Measurements from ENCODE around the gene HLA-DRB5.
A peak's percentile ranks its signal among the peaks of the same experiment; 100 is the strongest.
"Not testable (repeated sequence)": the region's sequence is repeated elsewhere in the genome, so short reads cannot be mapped to it uniquely, and the experiment has no call there.

Gene HLA-DRB5

DNA sequence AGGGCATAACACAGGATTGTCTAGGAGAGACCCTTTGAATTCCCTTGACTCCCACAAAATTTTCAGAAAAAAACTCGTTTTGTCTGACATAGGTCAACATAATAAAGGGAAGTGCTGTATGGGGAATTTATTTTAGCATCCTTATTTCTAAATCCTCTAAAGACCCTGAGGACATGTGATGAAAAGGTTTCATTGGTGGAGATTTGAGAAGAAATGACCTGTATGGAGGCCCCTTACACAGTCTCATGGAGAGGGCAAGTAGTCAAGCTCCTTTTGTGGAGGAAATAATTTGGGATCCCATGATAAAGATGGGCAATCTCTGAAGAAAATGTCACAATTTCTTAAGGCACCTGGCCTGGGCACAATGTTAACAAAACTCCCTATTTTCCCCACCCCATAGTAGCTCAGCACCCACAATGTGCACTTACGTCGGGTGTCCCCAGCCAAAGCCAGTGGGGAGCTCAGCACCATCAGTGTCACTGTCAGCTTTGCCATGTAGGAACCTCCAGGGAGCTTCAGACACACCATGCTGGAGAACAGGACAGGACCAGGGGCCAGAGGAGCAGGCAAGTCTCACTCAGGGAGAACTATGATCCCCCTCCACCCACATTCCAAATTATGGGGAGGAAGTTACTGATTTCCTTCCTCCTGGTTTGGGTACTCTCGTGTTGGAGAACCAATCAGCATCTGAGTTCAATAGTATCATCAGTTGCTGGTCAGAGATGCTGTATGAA lies at the start of gene HLA-DRB5:
TSS of gene HLA-DRB5 (minus strand) at position 591 of the 734 bp plus-strand sequence. CDS start at position 528, 63 bp downstream.
- DNase-seq (ENCODE audit: low spot score), result peak; percentile 21

DNA sequence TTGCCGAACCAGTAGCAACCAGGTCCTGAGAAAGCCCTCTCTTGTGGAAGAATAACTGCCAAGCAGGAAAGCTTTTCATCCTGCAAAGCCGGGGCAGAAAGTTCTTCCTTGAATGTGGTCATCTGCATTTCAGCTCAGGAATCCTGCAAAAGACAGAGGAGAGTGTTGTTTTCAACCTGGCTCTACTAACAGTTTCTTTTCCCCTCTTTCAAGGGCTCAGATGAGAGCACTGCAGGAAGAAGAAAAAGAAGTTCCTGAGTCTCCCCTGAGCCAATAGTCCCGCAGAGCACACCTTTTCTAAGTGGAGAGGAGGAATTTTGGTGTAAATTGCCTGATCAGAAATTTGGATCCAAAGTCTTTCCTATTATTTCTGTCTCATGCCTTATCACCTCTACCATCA lies 48.9 kb upstream of the HLA-DRB5 start:
- DNase-seq (ENCODE audit: low spot score), result no peak

DNA sequence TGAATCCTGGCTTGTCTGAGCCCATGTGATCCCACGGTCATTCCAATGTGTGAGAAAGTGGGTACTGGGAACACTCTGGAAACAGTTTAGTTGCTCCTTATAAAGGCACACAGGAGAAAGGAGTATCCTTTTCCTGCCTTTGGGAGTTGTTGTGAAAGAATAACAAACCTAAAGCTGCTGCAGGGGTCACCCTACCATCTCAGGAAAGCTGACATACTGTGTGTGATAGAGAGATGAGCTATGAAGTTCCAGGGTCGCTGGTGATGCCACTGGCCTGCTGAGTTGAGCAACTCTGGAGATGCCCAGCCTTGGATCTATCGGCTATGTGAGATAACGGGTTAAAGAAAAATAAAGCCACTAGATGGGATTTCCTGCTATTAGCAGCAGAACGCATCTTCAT lies 47.4 kb upstream of the HLA-DRB5 start:
- not testable (repeated sequence) for DNase-seq (ENCODE audit: low spot score)

DNA sequence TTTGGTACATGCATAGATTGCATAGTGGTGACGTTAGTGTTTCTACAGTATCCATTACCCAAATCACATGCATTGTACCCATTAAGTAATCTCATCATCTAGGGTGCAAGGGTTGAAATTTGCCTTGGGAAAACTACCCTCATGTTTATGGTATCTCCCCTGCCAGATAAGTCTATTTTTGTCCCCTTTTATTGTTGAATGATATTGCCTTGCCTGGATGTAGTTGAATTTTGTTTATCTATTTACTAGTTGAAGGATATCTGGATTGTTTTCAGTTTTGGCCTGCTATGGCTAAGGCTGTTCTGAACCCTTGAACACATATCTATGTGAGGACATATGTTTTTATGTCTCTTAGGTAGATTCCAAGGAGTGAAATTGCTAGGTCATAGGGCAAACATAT lies 46.2 kb upstream of the HLA-DRB5 start:
- no peak for DNase-seq (ENCODE audit: low spot score)

DNA sequence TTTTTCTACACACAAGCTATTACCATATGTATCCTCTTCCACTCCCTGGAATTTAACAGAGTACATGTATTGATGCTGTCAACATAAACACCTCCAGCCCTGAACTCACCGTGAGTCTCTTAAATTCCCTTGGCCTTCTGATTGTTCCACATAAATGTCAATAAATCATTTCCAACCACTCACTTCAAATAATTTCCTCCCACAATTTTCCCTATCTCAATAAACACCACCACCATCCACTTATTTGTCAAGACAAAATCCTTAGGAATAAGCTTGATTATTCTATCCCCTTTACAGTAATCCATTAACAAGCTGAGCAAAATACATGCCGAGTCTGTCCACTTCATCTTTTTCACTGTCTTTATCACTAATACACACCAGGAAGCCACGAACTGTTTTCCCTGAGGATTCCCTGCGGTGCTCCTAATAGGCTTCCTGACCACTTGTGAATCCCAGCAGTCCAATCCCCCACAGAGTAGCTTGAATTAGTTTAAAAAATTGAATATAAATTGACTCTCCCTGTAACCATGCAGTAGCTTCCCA lies 40.3 kb upstream of the HLA-DRB5 start:
- DNase-seq (ENCODE audit: low spot score), result no peak

DNA sequence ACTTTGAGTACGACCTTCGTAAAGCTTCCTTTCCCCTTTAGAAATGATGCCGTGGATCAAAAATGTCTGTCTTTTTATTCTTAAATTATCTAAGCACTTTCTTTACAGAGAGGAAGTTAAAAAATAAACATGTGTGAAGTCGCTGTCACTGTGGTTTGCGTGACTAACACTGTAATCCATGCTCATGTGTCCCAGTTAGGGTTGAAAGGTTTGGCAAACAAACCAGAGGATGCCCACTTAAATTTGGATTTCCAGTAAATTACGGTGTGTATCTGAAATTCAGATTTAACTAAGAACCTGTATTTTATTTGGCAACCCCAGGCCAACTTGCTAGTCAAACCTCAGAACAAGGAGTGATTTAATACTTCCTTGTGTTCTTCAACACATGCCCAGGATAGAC lies 38.5 kb upstream of the HLA-DRB5 start:
- DNase-seq (ENCODE audit: low spot score), result no peak

DNA sequence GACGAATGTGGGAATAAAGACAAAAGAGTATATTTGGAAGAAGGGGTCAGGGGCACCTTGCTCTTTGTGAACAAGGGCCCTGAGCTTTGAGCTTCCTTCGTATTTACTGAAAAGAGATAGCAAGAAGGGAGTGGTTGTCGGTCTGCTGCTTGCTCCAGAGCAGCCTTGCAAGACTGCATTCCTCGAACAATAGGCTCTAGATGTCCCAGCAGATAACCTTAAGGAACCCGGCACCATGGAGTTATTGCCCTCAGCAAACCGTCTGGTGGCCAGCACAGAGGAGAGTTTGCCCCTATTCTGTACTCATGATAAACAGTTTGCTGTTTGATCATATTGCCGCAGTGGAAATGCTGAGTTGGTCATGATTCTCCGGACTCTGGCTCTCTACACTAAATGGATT lies 36.9 kb upstream of the HLA-DRB5 start:
- no peak for DNase-seq (ENCODE audit: low spot score)

DNA sequence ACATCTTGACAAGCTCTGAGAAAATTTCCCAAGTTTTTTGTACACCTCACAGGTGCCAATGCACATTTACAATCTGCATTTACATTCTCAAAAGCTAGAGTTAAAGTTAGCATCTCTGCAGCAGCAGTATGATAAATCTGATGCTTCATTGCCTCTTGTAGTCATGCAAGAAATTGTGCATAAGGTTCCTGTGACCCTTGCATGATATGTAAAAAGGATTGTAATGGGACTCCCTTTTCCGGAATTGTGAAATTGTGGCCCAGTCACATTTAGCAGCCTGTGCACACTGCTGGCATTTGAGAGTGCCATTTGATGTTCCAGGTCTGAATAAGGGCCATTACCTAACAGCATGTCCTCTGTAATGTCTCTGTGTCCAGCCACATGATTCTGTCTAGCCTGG lies 35.4 kb upstream of the HLA-DRB5 start:
- DNase-seq (ENCODE audit: low spot score), result no peak

DNA sequence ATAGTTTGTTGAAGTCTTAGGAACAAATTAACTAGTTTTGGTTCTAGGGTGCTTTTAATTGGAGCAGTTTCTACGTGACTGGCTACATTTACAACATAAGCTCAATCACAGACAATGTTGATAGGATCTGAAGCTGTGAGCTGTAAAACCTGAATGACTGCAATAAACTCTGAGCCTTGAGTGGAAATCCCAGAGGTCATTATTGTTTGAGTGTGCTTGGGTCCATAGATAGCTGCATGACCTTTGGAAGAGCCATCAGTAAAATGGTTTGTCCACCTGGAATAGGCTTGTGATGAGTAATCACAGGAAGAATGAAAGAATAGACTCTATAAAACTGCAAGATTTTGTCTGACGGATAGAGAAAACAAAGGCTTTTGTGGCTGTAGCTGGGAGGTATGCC lies 32.9 kb upstream of the HLA-DRB5 start:
- DNase-seq (ENCODE audit: low spot score), result no peak

DNA sequence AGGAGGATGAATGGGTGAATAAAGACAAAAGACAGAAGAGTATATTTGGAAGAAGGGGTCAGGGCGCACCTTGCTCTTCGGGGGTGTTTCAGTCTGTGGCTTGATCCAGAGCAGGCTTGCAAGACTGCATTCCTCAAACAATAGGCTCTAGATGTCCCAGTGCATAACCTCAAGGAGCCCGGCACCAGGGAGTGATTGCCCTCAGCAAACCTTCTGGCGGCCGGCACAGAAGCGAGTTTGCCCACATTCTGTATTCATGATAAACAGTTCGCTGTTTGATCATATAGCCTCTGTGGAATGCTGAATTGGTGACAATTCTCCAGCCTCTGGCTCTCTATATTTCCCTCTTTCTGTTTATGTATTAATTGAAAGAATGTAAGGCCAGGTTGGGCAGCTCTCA lies 29.7 kb upstream of the HLA-DRB5 start:
- no peak for DNase-seq (ENCODE audit: low spot score)

DNA sequence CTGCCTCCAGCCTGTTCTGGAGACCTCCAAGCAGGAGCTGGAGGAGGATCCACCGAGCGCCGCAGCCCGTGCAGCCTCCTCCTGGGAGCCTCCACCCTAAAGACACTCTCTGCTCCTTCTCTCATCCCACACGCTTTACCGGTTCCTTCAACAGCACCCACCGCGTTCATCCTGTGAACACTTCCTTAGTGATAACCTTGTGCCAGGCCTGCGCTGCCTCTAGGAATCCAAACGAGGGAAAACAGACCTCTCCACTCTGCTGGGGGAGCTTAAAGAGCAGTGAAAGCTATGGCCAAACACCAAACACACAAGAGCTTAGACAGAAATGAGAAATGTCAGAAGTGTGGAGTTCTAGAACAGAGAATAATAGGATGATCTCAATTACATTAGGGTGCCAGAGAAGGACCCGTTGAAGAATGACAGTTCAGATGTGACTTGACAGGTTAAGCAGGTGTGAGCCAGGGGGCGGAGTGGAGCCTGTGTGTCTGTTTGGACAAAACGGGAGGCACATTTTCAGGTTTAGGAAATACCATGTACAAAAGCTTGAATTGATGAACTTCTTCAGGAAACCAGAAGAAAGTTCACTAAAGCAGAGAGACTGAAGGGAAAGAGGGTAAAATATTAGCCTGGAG lies 28.5 kb upstream of the HLA-DRB5 start:
- DNase-seq (ENCODE audit: low spot score), result no peak

DNA sequence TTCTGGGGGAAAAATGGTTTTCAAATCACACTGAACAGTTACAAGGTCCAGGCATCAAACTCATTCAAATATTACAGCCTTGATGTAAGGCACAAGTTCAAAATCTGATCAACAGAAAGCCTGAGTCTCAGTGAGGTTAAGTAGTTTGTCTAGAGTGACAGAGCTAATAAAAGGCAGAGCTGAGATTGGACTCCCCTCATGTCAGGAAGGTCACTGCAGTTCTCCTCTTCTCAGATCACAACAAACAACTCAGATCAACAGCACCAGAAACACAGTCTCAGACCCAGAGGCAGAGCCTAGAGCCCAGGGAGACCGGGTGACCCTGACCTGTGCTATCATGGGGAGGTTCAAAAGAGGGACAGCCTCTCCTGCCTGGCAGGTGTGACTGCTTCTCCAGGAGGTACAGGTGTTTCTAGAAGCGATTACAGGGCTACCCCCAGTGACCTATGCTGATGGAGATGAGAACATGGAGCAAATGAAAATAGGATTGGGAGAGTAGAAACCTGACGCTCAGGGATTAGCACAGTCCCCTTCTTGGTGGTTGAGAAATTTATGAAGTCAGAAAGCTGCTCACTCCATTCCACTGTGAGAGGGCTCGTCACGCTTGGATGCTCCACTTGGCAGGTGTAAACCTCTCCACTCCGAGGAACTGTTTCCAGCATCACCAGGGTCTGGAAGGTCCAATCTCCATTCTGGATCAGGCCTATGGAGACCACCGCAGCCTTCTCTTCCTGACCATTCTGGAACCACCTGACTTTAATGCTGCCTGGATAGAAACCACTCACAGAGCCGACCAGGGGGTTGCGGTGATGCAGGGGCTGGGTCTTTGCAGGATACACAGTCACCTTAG lies 24.3 kb upstream of the HLA-DRB5 start:
- DNase-seq (ENCODE audit: low spot score), result no peak

DNA sequence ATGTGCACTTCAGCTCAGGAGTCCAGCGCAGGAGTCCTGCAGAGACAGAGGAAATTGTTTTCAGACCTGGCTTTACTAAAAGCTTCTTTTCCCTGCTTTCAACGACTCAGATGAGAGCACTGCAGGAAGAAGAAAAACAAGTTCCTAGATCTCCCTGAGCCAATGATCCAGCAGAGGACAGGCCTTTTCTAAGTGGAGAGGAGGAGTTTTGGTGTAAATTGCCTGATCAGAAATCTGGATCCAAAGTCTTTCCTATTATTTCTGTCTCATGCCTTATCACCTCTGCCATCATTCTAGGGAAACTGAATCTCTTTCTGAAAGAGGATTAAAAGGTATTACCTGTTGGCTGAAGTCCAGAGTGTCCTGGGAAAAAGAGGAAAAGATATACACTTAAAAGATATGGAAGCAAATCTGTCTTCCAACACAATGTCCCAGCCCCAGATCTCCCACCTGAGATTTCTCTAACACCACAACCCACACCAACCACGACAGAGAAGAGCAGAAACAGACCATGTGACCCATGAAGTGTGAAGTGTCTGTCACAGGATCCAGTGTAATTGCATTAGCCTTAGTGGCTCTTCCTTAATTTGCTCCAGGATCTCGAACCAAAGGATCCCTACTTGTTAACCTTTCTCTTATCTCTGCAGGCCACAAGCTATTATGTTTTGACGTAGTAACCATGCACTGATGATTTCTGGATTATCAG lies 23.1 kb upstream of the HLA-DRB5 start:
- DNase-seq (ENCODE audit: low spot score), result no peak

DNA sequence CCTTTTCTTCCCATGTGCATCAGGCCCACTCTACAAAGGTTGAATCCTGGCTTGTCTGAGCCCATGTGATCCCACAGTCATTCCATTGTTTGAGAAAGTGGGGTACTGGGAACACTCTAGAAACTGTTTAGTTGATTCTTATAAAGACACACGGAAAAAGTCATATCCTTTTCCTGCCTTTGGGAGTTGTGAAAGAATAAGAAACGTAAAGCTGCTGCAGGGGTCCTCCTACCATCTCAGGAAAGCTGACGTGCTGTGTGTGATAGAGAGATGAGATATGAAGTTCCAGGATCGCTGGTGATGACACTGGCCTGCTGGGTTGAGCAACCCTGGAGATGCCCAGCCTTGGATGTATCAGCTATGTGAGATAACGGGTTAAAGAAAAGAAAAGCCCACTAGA lies 21.3 kb upstream of the HLA-DRB5 start:
- no peak for DNase-seq (ENCODE audit: low spot score)

DNA sequence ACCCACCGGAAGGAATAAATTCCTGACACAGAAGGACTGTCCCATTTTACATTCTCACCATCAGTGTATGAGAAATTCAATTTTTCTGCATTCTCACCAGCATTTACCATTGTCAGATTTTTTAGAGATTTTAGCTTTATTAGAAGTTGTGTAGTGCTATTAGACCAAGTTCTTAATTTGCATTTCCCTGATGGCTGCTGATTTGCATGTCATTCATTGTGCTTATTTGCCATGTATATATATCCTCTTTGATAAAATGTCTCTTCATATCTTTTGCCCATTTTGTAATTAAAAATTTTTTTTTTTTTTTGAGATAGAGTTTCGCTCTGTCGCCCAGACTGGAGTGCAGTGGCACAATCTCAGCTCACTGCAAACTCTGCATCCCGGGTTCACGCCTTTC lies 9.8 kb upstream of the HLA-DRB5 start:
- DNase-seq (ENCODE audit: low spot score), result no peak

DNA sequence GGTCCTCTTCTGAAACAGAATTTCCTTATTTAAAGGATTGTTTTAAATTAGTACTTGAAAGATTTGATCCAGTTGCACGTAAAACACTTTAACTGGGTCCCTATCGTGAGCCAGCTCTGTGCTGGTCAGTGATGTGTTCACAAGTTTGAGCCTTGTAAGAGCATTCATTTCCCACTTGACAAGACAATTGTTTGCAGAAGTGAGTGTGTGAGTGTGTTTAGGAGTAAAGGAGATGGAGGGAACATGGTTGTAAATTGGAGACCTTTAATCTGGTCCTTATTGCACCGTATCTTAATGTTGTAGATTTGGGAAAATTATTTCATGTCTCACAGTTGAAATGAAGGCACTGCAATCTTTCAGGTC lies 325 bp upstream of the HLA-DRB5 start:
- DNase-seq (ENCODE audit: low spot score), result not testable (repeated sequence)

DNA sequence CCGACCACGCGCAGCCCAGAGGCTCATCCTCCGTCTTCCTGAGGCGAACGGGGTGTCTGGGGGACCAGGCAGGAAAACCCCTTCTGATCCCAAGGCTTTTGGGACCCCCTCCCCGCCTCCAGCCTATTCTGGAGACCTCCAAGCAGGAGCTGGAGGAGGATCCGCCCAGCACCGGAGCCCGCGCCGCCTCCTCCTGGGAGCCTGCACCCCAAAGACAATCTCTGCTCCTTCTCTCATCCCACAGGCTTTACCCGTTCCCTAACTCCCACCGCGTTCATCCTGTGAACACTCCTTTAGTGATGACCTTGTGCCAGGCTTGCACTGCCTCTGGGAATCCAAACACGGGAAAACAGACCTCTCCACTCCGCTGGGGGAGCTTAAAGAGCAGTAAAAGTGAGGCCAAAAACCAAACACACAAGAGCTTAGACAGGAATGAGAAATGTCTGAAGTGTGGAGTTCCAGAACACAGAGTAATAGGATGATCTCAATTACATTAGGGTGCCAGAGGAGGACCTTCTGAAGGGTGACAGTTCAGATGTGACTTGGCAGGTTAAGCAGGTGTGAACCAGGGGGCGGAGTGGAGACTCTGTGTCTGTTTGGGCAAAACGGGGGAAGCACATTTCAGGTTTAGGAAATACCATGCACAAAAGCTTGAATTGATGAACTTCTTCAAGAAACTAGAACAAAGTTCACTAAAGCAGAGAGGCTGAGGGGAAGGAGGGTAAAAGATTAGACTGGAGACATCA lies 7.6 kb downstream of the HLA-DRB5 start:
- DNase-seq (ENCODE audit: low spot score), result no peak

DNA sequence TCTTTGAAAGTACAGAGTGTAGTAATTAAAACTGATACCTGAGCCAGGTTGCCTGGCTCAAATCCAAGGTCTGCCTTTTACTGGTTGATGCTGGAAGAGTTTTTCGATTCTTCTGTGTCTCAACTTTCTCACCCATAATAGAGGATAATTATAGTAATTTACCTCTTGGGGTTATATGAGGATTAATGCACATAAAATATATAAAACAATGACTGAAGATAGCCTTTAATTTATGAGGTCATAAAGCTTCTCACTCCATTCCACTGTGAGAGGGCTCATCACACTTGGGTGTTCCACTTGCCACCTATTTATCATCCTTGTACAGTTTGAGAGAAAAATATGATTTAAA lies 10.2 kb downstream of the HLA-DRB5 start:
- no peak for DNase-seq (ENCODE audit: low spot score)

DNA sequence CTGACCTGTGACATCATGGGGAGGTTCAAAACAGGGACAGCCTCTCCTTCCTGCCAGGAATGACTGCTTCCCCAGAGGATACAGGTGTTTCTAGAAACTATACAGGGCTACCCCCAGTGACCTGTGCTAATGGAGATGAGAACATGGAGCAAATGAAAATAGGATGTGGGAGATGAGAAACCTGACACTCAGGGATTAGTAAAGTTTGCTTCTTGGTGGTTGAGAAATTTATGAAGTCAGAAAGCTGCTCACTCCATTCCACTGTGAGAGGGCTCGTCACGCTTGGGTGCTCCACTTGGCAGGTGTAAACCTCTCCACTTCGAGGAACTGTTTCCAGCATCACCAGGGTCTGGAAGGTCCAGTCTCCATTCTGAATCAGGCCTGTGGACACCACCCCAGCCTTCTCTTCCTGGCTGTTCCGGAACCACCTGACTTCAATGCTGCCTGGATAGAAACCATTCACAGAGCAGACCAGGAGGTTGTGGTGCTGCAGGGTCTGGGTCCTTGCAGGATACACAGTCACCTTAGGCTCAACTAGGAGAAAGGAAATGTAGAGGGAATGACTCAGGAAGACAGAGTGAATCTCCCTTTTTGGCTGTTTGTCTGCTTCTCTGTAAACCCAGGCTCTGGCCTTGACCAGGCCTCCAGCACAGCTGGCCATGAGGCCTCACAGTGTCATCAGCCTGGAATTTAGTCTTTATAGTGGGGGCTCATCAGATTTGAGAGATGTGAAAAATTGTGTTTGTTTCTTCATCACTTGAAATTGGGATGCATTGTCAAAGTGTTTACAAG lies 10.8 kb downstream of the HLA-DRB5 start:
- no peak for DNase-seq (ENCODE audit: low spot score)

DNA sequence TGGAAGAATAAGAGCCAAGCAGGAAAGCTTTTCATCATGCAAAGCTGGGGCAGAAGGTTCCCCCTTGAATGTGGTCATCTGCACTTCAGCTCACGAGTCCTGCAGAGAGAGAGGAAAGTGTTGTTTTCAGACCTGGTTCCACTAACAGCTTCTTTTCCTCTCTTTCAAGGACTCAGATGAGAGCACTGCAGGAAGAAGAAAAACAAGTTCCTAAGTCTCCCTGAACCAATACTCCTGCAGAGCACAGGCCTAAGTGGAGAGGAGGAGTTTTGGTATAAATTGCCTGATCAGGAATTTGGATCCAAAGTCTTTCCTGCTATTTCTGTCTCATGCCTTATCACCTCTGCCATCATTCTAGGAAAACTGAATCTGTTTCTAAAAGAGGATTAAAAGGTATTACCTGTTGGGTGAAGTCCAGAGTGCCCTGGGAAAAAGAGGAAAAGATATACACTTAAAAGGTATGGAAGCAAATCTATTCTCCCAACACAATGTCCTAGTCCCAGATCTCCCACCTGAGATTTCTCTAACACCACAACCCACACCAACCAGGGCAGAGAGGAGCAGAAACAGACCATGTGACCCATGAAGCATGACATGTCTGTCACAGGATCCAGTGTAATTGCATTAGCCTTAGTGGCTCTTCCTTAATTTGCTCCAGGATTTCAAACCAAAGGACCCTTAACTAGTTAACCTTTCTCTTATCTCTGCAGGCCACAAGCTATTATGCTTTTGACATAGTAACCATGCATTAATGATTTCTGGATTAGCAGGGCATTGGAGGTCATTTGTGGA lies 12.2 kb downstream of the HLA-DRB5 start:
- no peak for DNase-seq (ENCODE audit: low spot score)
